ENCODE data around the gene TRIM56. TPM values are rescaled to one million over a fixed set of nuclear protein-coding genes. Genes with fewer than 3 reads are reported as not detected.
A peak's percentile ranks its signal among the peaks of the same experiment; 100 is the strongest.
"Not testable (repeated sequence)": the region's sequence is repeated elsewhere in the genome, so short reads cannot be mapped to it uniquely, and the experiment has no call there.

Gene TRIM56
- total and polyA plus RNA-seq, 2 donors from 2014 or later, result 6.9 to 54.5 TPM

- no peaks in the 10 kb centered on the region for H3K36me3 ChIP-seq (ENCODE audit: control insufficient read depth in 2 of 3, insufficient read depth in 3 of 3, low read length in 3 of 3)
- H3K9me3 ChIP-seq (ENCODE audit: control insufficient read depth in 2 of 3, insufficient read depth in 1 of 3, low read length in 3 of 3), result no peaks in the 10 kb centered on the region
- intact Hi-C loops (cut with DNase I), result no loop called here
Measured at GRCh38 chr7:101066141-101066832, 19.0 kb upstream of the TRIM56 start.

GRCh38 chr7:101066833-101067177 is 18.5 kb upstream of the TRIM56 start:
- Histone ChIP-seq H3K27ac (ENCODE audit: low read depth in 2 of 2, low read length in 2 of 2) (no peak overlapping the region), H3K36me3 (ENCODE audit: control insufficient read depth in 2 of 3, insufficient read depth in 3 of 3, low read length in 3 of 3) (no peaks in the 10 kb centered on the region), H3K4me3 (ENCODE audit: low read length in 3 of 3) (no peak overlapping the region), H3K9ac (ENCODE audit: low read length in 3 of 3) (no peak overlapping the region), H3K9me3 (ENCODE audit: control insufficient read depth in 2 of 3, insufficient read depth in 1 of 3, low read length in 3 of 3) (no peaks in the 10 kb centered on the region), H3K4me1 (ENCODE audit: control insufficient read depth in 2 of 3, insufficient read depth in 2 of 3, low read depth in 1 of 3, low read length in 3 of 3) (no peaks in the 10 kb centered on the region), H3K27me3 (ENCODE audit: control insufficient read depth, insufficient read depth, low read length) (no peaks in the 10 kb centered on the region)
- intact Hi-C loops (cut with DNase I), result no loop called here
- FAIRE-seq (no peak), DNase-seq (peak in 1 of 5 donors; percentile 45)
- no peak for TF ChIP-seq CTCF (IDR thresholded peaks at IDR 0.05; ENCODE audit: borderline replicate concordance, extremely low read depth, insufficient read depth)

More at GRCh38 chr7:101066141-101066832, 19.0 kb upstream of the TRIM56 start:
- FAIRE-seq, result no peak
- no peak overlapping the region for H3K27ac ChIP-seq (ENCODE audit: low read depth in 2 of 2, low read length in 2 of 2)
- H3K9ac ChIP-seq (ENCODE audit: low read length in 3 of 3), result no peak overlapping the region
- H3K4me1 ChIP-seq (ENCODE audit: control insufficient read depth in 2 of 3, insufficient read depth in 2 of 3, low read depth in 1 of 3, low read length in 3 of 3), result no peaks in the 10 kb centered on the region
- peak in 4 of 5 donors; percentile 30 to 56 (median 44) for DNase-seq
- H3K4me3 ChIP-seq (ENCODE audit: low read length in 3 of 3), result no peak overlapping the region
- TF ChIP-seq CTCF (IDR thresholded peaks at IDR 0.05; ENCODE audit: borderline replicate concordance, extremely low read depth, insufficient read depth), result no peak
- H3K27me3 ChIP-seq (ENCODE audit: control insufficient read depth, insufficient read depth, low read length), result no peaks in the 10 kb centered on the region

GRCh38 chr7:101068401-101068800 is 16.9 kb upstream of the TRIM56 start:
- FAIRE-seq, result no peak
- TF ChIP-seq CTCF (IDR thresholded peaks at IDR 0.05; ENCODE audit: borderline replicate concordance, extremely low read depth, insufficient read depth), result no peak
- Histone ChIP-seq H3K9me3 (ENCODE audit: control insufficient read depth in 2 of 3, insufficient read depth in 1 of 3, low read length in 3 of 3) (no peaks in the 10 kb centered on the region), H3K4me1 (ENCODE audit: control insufficient read depth in 2 of 3, insufficient read depth in 2 of 3, low read depth in 1 of 3, low read length in 3 of 3) (no peaks in the 10 kb centered on the region), H3K27me3 (ENCODE audit: control insufficient read depth, insufficient read depth, low read length) (no peaks in the 10 kb centered on the region), H3K27ac (ENCODE audit: low read depth in 2 of 2, low read length in 2 of 2) (no peak overlapping the region), H3K36me3 (ENCODE audit: control insufficient read depth in 2 of 3, insufficient read depth in 3 of 3, low read length in 3 of 3) (no peaks in the 10 kb centered on the region), H3K9ac (ENCODE audit: low read length in 3 of 3) (no peak overlapping the region), H3K4me3 (ENCODE audit: low read length in 3 of 3) (no peak overlapping the region)
- DNase-seq, result no peak
- intact Hi-C loops (cut with DNase I), result no loop called here

- H3K4me1 ChIP-seq (ENCODE audit: control insufficient read depth in 2 of 3, insufficient read depth in 2 of 3, low read depth in 1 of 3, low read length in 3 of 3); H3K27ac ChIP-seq (ENCODE audit: low read depth in 2 of 2, low read length in 2 of 2); FAIRE-seq; H3K4me3 ChIP-seq (ENCODE audit: low read length in 3 of 3); H3K36me3 ChIP-seq (ENCODE audit: control insufficient read depth in 2 of 3, insufficient read depth in 3 of 3, low read length in 3 of 3); intact Hi-C loops (cut with DNase I); H3K27me3 ChIP-seq (ENCODE audit: control insufficient read depth, insufficient read depth, low read length); H3K9me3 ChIP-seq (ENCODE audit: control insufficient read depth in 2 of 3, insufficient read depth in 1 of 3, low read length in 3 of 3); DNase-seq; H3K9ac ChIP-seq (ENCODE audit: low read length in 3 of 3): not testable (repeated sequence)
Measured at GRCh38 chr7:101071362-101072104, 13.7 kb upstream of the TRIM56 start.
